Panc1 (cell line): ENCODE results near the gene ANKRD53. TPM values are rescaled to one million over a fixed set of nuclear protein-coding genes. Genes with fewer than 3 reads are reported as not detected.

Experiments
- ATAC-seq: fragments of 200-7000 bp; cut with Tn5 transposase; 2 replicates; pipeline ENCODE4 v1.9.1; 2020; ENCODE audit warnings: mild to moderate bottlenecking, moderate library complexity
- BruUV-seq: library from RNA; stranded (reverse); fragments of 400-500 nt; replicated peaks from 2 replicates; lab custom pipeline; 2021; lab: Mats Ljungman, UMichigan
- CTCF ChIA-PET: fragments of 300-600 bp; sonication (Branson Sonifier 250); formaldehyde crosslinking; loops from one replicate; lab custom pipeline; 2022; ENCODE audit warnings: antibody characterized with exemption; lab: Charles Lee
- POLR2A ChIA-PET: fragments of 300-600 bp; sonication (Branson Sonifier 250); formaldehyde crosslinking; loops from one replicate; lab custom pipeline; 2022; ENCODE audit warnings: antibody characterized with exemption; lab: Charles Lee
- DNase-seq: peaks from one replicate; pipeline ENCODE4 v3.0.0-alpha.2; 2010; ENCODE audit warnings: low read depth, low spot score
- H3K27ac ChIP-seq: 2 replicates; pipeline ENCODE4 v1.5.1; 2011; ENCODE audit warnings: mild to moderate bottlenecking, low read length, inconsistent platforms
- H3K27me3 ChIP-seq: fragments of 200-500 bp; sonication (Bioruptor generic); 2 replicates; pipeline ENCODE4 v1.6.0; 2014; ENCODE audit warnings: low read length, inconsistent platforms; ENCODE audit not compliant: control insufficient read depth, insufficient read depth
- H3K36me3 ChIP-seq: fragments of 200-500 bp; sonication (Bioruptor generic); 2 replicates; pipeline ENCODE4 v1.5.1; 2014; ENCODE audit warnings: inconsistent platforms, mild to moderate bottlenecking, low read length, moderate library complexity; ENCODE audit not compliant: control insufficient read depth, insufficient read depth
- H3K4me1 ChIP-seq: 2 replicates; pipeline ENCODE4 v1.5.1; 2011; ENCODE audit warnings: inconsistent platforms, mild to moderate bottlenecking, low read length, moderate library complexity; ENCODE audit not compliant: control insufficient read depth, insufficient read depth
- H3K4me3 ChIP-seq, 2 experiments: 2 replicates each; pipeline ENCODE4 v1.5.1; 2011 to 2012; ENCODE audit warnings: low read depth in 2 of 2, low read length in 2 of 2, mild to moderate bottlenecking in 2 of 2, inconsistent platforms in 1 of 2, moderate library complexity in 1 of 2
- H3K9me3 ChIP-seq: fragments of 200-500 bp; sonication (Bioruptor generic); 2 replicates; pipeline ENCODE4 v1.5.1; 2014; ENCODE audit warnings: low read depth, mild to moderate bottlenecking, inconsistent platforms, low read length, moderate library complexity; ENCODE audit not compliant: control insufficient read depth, insufficient read depth
- CTCF ChIP-seq: fragments of 450-650 bp; IDR thresholded peaks from 2 replicates; pipeline ENCODE4 v1.5.1; 2017; ENCODE audit warnings: mild to moderate bottlenecking
- POLR2AphosphoS5 ChIP-seq: IDR thresholded peaks from 2 replicates; pipeline ENCODE4 v1.6.1; 2012; ENCODE audit warnings: mild to moderate bottlenecking, low read depth, low read length, moderate library complexity
- REST ChIP-seq, 2 experiments: IDR thresholded peaks; 2 replicates each; pipeline ENCODE4 v1.6.1; 2011 to 2012; ENCODE audit warnings: low read depth in 2 of 2, control low read depth in 1 of 2, low read length in 1 of 2, mild to moderate bottlenecking in 1 of 2, moderate library complexity in 1 of 2; ENCODE audit not compliant: insufficient read depth in 1 of 2
- SIN3A ChIP-seq: IDR thresholded peaks from 2 replicates; pipeline ENCODE4 v1.6.1; 2012; ENCODE audit warnings: low read depth, mild to moderate bottlenecking, low read length, moderate library complexity, borderline replicate concordance; ENCODE audit not compliant: insufficient read depth
- TCF7L2 ChIP-seq: IDR thresholded peaks from 2 replicates; pipeline ENCODE4 v1.6.1; 2011; ENCODE audit warnings: mild to moderate bottlenecking, low read depth, low read length, inconsistent platforms
- in situ Hi-C: cut with HindIII; loops from 2 replicates; pipeline ENCODE4 v1.10.0; 2016; ENCODE audit warnings: low sequenced_read_pairs, low pct_unique_long_range_greater_than_20kb
- intact Hi-C: fragments of 100-400 bp; cut with micrococcal nuclease; formaldehyde crosslinking; loops from one replicate; pipeline ENCODE4 v1.10.0; 2022; ENCODE audit not compliant: unreplicated experiment
- total RNA-seq: library from RNA; stranded (reverse); gene quantifications from one replicate; pipeline ENCODE4 v1.2.1, GENCODE V29; 2021; ENCODE audit not compliant: unreplicated experiment

ANKRD53 gene
- total RNA-seq, 1 experiment from 2014 or later, result not detected

GRCh38 chr2:70959851-70960832, 18.3 kb upstream of the ANKRD53 start:
- no TSS peak for BruUV-seq
- Histone ChIP-seq H3K27me3 (peaks cover 2% of the 10 kb centered on the region; the same call in 1 of the 2 replicates), H3K36me3 (no peaks in the 10 kb centered on the region), H3K4me1 (no peaks in the 10 kb centered on the region), H3K27ac (no peak overlapping the region), H3K4me3 (no peak overlapping the region), H3K9me3 (no peaks in the 10 kb centered on the region)
- DNase-seq (no peak), ATAC-seq (no peak)
- POLR2A ChIA-PET, result no interaction called here
- CTCF ChIA-PET, result interaction anchor here (1.2 kb wide), 1 partner anchor 40 kb away, joined by 4 read pairs; no protein-coding TSS in a partner anchor
- no peak for TF ChIP-seq CTCF
- TF ChIP-seq SIN3A, result no peak
- TF ChIP-seq REST (IDR thresholded peaks at IDR 0.05; ENCODE audit: insufficient read depth in 1 of 2, low read depth in 2 of 2, low read length in 1 of 2), result no peak
- TF ChIP-seq TCF7L2, result no peak
- no peak for TF ChIP-seq POLR2AphosphoS5
- intact Hi-C loops (no loop called here), in situ Hi-C loops (no loop called here)

- Histone ChIP-seq H3K27ac (no peak overlapping the region), H3K4me3 (no peak overlapping the region), H3K4me1 (no peaks in the 10 kb centered on the region), H3K9me3 (no peaks in the 10 kb centered on the region), H3K36me3 (no peaks in the 10 kb centered on the region), H3K27me3 (no peaks in the 10 kb centered on the region; the same call in 1 of the 2 replicates)
- ATAC-seq (no peak), DNase-seq (no peak)
- BruUV-seq, result no TSS peak
- CTCF ChIA-PET, result interaction anchor here (0.6 to 1.2 kb wide), 2 partner anchors 41 to 131 kb away, joined by 3 to 4 read pairs; no protein-coding TSS in a partner anchor
- in situ Hi-C loops, result no loop called here
- TF ChIP-seq CTCF, result no peak
- intact Hi-C loops, result no loop called here
- POLR2A ChIA-PET, result no interaction called here
Observed at GRCh38 chr2:70960833-70961647, 17.4 kb upstream of the ANKRD53 start.
